Spinal cord (tissue), 10 donors: Measurements from ENCODE around the gene LRP2BP. TPM values are rescaled to one million over a fixed set of nuclear protein-coding genes. Genes with fewer than 3 reads are reported as not detected.

ENCODE experiments used
- DNase-seq, 6 donors: peaks; one replicate each; pipeline versions ENCODE4 v3.0.0 to v3.0.0-alpha.2; 2013 to 2015; ENCODE audit warnings: low spot score in 6 of 6, low read depth in 4 of 6
- H3K27ac ChIP-seq: one replicate; pipeline ENCODE4 v1.5.1; 2013; ENCODE audit warnings: low read depth, low read length, control low read depth
- H3K27me3 ChIP-seq: one replicate; pipeline ENCODE4 v1.6.1; 2013; ENCODE audit warnings: low read length; ENCODE audit not compliant: control insufficient read depth, insufficient read depth
- H3K36me3 ChIP-seq: one replicate; pipeline ENCODE4 v1.6.1; 2013; ENCODE audit warnings: low read length; ENCODE audit not compliant: control insufficient read depth, insufficient read depth
- H3K4me1 ChIP-seq: one replicate; pipeline ENCODE4 v1.6.1; 2013; ENCODE audit warnings: low read length; ENCODE audit not compliant: control insufficient read depth, insufficient read depth
- H3K4me3 ChIP-seq: one replicate; pipeline ENCODE4 v1.5.1; 2013; ENCODE audit warnings: low read depth, low read length, control low read depth
- H3K9me3 ChIP-seq: one replicate; pipeline ENCODE4 v1.6.1; 2013; ENCODE audit warnings: low read length; ENCODE audit not compliant: control insufficient read depth, insufficient read depth
- WGBS: methylation state at CpG from one replicate; pipeline ENCODE4 v1.1.5; 2013; ENCODE audit warnings: missing lambda C conversion rate; ENCODE audit not compliant: insufficient coverage; 5-methylcytosine and 5-hydroxymethylcytosine counted together
- polyA plus RNA-seq, 2 donors: library from polyadenylated mRNA; unstranded; fragments of 120-200 nt; gene quantifications; one replicate each; pipeline ENCODE4 v1.2.1, GENCODE V29; 2013; ENCODE audit not compliant: insufficient read length in 2 of 2
- total RNA-seq, 2 donors: library from RNA; depleted of rRNA in 1 of 2; stranded (reverse); fragments of 120-200 nt in 1 of 2; fragments of >200 nt in 1 of 2; gene quantifications; one replicate each; pipeline versions ENCODE4 v1.2.3 to v1.2.4, GENCODE V29; 2013 to 2014
- donor health status: healthy.

The LRP2BP gene
- total and polyA plus RNA-seq, 4 donors: 8.0 to 14.9 (median 11.7) TPM

GRCh38 chr4:185396724-185397385 lies 1.1 kb upstream of the LRP2BP start, which contains the start of gene ANKRD37:
Gene ANKRD37, plus strand, starts transcription at chr4:185396841. Its CDS starts 83 bp downstream, at chr4:185396924.
- H3K27me3 ChIP-seq: no peaks in the 10 kb centered on the region
- peaks cover 11% of the 10 kb centered on the region for H3K4me1 ChIP-seq
- DNase-seq: peak in 4 of 6 donors; percentile 37 to 69 (median 46)
- H3K9me3 ChIP-seq: no peaks in the 10 kb centered on the region
- peak within 1 kb of the TSS; percentile 93 for H3K4me3 ChIP-seq
- WGBS: 2% methylated on average over 37 of the region's 38 CpGs
- no peaks in the 10 kb centered on the region for H3K36me3 ChIP-seq
- peak within 1 kb of the TSS; percentile 99 for H3K27ac ChIP-seq

GRCh38 chr4:185395956-185396723 lies 416 bp upstream of the LRP2BP start:
- peak; percentile 88 to 99 (median 94) for DNase-seq
- Histone ChIP-seq H3K4me1 (peaks cover 11% of the 10 kb centered on the region), H3K27me3 (no peaks in the 10 kb centered on the region), H3K4me3 (peak overlapping the region; percentile 93), H3K27ac (peak overlapping the region; percentile 99), H3K36me3 (no peaks in the 10 kb centered on the region), H3K9me3 (no peaks in the 10 kb centered on the region)
- under 1% methylated on average over 98 of the region's 98 CpGs for WGBS

GRCh38 chr4:185394568-185395237 lies 1.0 kb downstream of the LRP2BP start:
- Histone ChIP-seq H3K27ac (peak overlapping the region; percentile 99), H3K4me1 (peaks cover 11% of the 10 kb centered on the region), H3K4me3 (peak overlapping the region; percentile 93), H3K9me3 (no peaks in the 10 kb centered on the region), H3K27me3 (no peaks in the 10 kb centered on the region), H3K36me3 (no peaks in the 10 kb centered on the region)
- DNase-seq: peak in 2 of 6 donors; percentile 20 to 29
- WGBS: 57% methylated on average over 7 of the region's 12 CpGs

- Histone ChIP-seq H3K4me3 (no peak overlapping the region), H3K27ac (no peak overlapping the region), H3K36me3 (peaks cover 5% of the 10 kb centered on the region), H3K27me3 (no peaks in the 10 kb centered on the region), H3K9me3 (no peaks in the 10 kb centered on the region), H3K4me1 (peaks cover 7% of the 10 kb centered on the region)
- no peak for DNase-seq
- WGBS: no CpG with 5 or more reads among the region's 1 CpG
Measured at GRCh38 chr4:185392156-185392555, 3.6 kb downstream of the LRP2BP start.

- Histone ChIP-seq H3K27me3 (no peaks in the 10 kb centered on the region), H3K4me1 (no peaks in the 10 kb centered on the region), H3K36me3 (peaks cover 5% of the 10 kb centered on the region), H3K9me3 (no peaks in the 10 kb centered on the region), H3K4me3 (no peak overlapping the region), H3K27ac (no peak overlapping the region)
- DNase-seq: no peak
- WGBS: 88% methylated on average over 3 of the region's 6 CpGs
Measured at GRCh38 chr4:185390941-185391340, 4.8 kb downstream of the LRP2BP start.

- no peaks in the 10 kb centered on the region for H3K27me3 ChIP-seq
- WGBS: 96% methylated on average over 4 of the region's 12 CpGs
- no peak overlapping the region for H3K4me3 ChIP-seq
- no peaks in the 10 kb centered on the region for H3K9me3 ChIP-seq
- H3K4me1 ChIP-seq: no peaks in the 10 kb centered on the region
- DNase-seq: no peak
- no peak overlapping the region for H3K27ac ChIP-seq
- H3K36me3 ChIP-seq: peaks cover 5% of the 10 kb centered on the region
Measured at GRCh38 chr4:185387957-185388356, 7.8 kb downstream of the LRP2BP start.

GRCh38 chr4:185384930-185385331 lies 10.8 kb downstream of the LRP2BP start:
- Histone ChIP-seq H3K27me3 (no peaks in the 10 kb centered on the region), H3K4me1 (no peaks in the 10 kb centered on the region), H3K4me3 (no peak overlapping the region), H3K36me3 (peaks cover 5% of the 10 kb centered on the region), H3K27ac (no peak overlapping the region), H3K9me3 (no peaks in the 10 kb centered on the region)
- DNase-seq: peak in 1 of 6 donors; percentile 39
- WGBS: 0% methylated on average over 4 of the region's 10 CpGs

- Histone ChIP-seq H3K36me3 (peaks cover 8% of the 10 kb centered on the region), H3K4me1 (no peaks in the 10 kb centered on the region), H3K4me3 (no peak overlapping the region), H3K27ac (no peak overlapping the region), H3K9me3 (no peaks in the 10 kb centered on the region), H3K27me3 (no peaks in the 10 kb centered on the region)
- 100% methylated on average over 1 of the region's 2 CpGs for WGBS
- no peak for DNase-seq
Measured at GRCh38 chr4:185384061-185384460, 11.7 kb downstream of the LRP2BP start.

- no peak for DNase-seq
- WGBS: no CpG with 5 or more reads among the region's 4 CpGs
- Histone ChIP-seq H3K36me3 (peaks cover 8% of the 10 kb centered on the region), H3K27me3 (no peaks in the 10 kb centered on the region), H3K27ac (no peak overlapping the region), H3K4me1 (no peaks in the 10 kb centered on the region), H3K9me3 (no peaks in the 10 kb centered on the region), H3K4me3 (no peak overlapping the region)
Measured at GRCh38 chr4:185383451-185383850, 12.3 kb downstream of the LRP2BP start.
